Activated naive CD4-positive, alpha-beta T cell treated with anti-CD3 and anti-CD28 coated beads, Interleukin-2, amount 50 U/mL, for 16 hours (primary cell): ENCODE measurements around the gene FAM110A.
"Not testable (repeated sequence)": the region's sequence is repeated elsewhere in the genome, so short reads cannot be mapped to it uniquely, and the experiment has no call there.

Experiments
- DNase-seq: peaks from one replicate; pipeline ENCODE4 v3.0.0-alpha.2; 2020

Gene FAM110A

DNA sequence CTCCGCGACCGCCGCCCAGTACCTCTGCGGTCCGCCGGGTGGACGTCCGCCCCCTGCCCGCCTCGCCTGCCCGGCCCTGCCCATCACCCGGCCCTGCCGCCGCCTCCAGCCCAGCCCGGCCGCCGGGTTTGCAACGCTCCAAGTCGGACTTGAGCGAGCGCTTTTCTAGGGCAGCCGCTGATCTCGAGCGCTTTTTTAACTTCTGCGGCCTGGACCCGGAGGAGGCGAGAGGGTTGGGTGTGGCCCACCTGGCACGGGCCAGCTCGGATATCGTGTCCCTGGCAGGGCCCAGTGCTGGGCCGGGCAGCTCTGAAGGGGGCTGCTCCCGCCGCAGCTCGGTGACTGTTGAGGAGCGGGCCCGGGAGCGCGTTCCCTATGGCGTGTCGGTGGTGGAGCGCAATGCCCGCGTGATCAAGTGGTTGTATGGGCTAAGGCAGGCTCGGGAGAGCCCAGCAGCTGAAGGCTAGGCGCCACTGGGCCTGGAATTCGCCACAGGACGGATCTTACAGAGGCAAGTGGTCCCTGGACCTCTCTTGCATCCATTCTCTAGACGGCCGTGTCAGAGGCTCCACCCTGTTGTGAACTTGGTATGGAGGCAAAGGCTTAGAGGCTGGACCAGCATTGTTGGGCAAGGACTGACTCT lies 11.8 kb downstream of the FAM110A start:
- DNase-seq, result peak; percentile 20

GRCh38 chr20:845941-846893 lies 12.7 kb downstream of the FAM110A start:
- no peak for DNase-seq

DNA sequence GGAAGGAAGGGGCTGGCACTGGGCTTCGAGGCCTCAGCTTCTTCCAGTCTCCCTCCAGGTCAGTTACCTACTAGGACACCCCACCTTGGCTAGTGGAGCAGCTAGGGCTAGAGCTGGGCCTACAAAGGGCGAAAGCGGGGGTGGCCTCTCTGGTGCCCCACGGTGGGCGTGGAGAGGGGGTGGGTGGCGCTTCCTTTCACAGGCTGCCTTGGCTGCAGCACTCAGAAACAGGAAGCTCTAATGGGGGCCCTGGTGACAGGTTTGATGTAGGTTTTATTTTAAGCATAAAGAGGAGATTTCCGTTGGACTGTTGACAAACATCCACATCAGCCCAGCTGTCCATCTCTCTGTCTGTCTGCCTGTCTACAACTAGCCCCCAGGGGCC lies 13.4 kb downstream of the FAM110A start:
- DNase-seq, result peak; percentile 54

DNA sequence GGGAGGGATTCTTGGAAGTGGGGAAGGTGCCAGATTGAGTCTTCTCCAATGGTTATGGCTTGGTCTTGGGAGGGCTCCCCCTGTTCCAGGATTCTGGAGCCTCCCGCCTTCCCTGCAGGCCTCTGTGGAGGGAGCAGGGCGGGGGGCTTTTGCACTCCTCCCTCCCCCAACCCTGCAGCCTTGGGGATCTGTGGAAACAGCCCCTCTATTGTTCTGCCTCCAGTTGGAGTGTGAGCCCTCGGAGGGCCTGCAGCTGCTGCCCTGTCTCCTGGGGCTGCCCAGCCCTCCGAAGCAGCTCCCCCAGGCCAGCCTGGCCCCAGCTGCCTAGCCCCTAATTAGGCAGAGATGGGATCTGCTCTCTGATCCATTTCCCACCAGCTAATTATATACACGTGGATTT lies 14.7 kb downstream of the FAM110A start:
- no peak for DNase-seq

DNA sequence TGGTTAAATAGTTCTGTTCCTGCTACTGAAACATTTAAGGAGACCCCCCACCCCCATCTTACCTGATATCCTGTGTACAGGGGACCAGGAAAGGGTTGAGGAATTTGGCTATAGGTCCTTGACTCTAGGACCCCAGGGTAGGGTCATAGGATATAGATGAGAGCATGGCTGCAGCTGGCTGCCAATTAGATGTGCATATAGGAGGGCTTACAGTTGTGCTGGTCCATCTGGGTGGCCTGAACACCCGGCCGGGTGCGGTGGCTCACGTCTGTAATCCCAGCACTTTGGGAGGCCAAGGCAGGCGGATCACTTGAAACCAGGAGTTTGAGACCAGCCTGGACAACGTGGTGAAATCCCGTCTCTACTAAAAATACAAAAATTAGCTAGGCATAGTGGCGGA lies 15.2 kb downstream of the FAM110A start:
- not testable (repeated sequence) for DNase-seq

- no peak for DNase-seq
Observed at GRCh38 chr20:853406-853996, 20.0 kb downstream of the FAM110A start.

DNA sequence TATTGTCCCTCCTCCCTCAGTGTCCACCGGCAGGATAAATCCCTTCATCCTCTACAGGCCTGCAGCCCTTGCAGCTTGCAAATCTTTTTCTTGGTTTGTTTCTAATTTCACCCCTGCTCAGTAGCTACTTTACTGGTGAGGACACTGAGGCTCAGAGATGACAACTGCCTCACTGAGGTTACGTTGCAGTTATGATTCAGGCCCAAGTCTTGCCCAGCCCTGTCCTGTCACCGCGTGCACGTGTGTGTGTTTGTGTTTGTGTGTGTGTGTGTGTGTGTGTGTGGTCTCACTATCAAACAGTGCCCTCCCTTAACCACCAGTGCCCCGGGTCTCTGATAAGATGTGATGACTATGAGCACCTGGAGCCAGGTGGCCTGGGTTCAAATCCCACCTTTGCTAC lies 21.1 kb downstream of the FAM110A start:
- no peak for DNase-seq

- DNase-seq, result no peak
Observed at GRCh38 chr20:855466-856360, 22.2 kb downstream of the FAM110A start.

GRCh38 chr20:856361-856775 lies 22.9 kb downstream of the FAM110A start:
- DNase-seq, result peak; percentile 57

GRCh38 chr20:858011-858410 lies 24.5 kb downstream of the FAM110A start:
- DNase-seq, result no peak

- no peak for DNase-seq
Observed at GRCh38 chr20:859751-860231, 26.3 kb downstream of the FAM110A start.

GRCh38 chr20:860891-861290 lies 27.4 kb downstream of the FAM110A start:
- DNase-seq, result no peak

- no peak for DNase-seq
Observed at GRCh38 chr20:865440-865839, 31.9 kb downstream of the FAM110A start.

DNA sequence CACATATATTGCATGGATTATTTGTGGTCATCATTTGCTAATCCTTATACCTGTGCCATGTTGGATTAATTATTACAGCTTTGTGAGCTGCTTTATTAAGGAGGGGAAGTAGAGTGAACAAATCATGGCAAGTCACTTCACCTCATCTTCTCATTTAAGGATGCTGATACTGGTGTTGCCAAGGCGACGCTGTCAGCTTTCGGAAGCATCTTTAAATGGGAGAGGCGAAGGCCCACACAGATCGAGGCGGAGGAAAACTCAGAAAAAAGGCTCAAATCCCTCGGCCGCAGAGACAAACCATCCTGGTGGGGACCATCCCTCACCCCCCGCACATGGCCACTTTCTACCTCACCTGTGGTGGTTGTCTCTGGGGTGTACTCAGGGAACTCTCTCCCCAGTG lies 34.8 kb downstream of the FAM110A start:
- no peak for DNase-seq

DNA sequence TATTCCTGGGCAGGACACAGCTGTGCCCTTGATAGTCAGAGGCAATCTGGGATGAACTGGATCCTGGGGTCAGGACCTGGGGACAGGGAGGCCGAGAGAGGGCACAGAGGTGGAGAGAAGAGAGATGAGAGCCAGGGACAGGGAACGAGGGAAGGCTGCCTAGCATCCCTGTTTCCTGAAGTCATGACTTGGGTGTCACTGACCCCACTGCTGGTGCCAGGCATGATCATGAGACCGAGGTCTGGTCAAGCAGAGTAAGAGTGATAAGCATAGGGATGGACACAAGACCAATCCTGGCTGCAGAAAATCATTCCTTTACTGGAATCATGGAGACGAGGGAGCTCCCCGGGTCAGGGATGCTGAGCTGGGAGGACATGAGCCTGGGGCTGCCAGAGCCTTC lies 36.1 kb downstream of the FAM110A start:
- DNase-seq, result no peak

GRCh38 chr20:870758-871157 lies 37.2 kb downstream of the FAM110A start:
- no peak for DNase-seq

DNA sequence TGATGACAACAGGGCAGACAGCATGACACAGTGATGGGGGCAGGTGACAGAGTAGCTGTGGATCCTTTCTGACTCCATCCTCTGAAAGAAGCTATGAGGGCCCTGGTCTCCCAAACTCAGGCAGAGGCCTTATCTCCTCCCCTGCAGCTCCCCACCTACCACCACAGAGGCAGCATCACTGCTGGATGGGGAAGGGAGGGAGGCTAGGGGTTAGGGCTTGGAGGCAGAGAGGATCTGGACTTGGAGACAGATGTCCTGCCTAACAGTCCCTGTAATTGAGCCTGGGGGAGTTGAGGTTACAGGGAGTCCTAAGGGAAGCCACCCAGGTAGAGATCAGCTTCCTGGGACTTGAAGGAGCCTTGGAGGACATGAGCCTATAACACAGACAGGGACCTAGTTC lies 37.9 kb downstream of the FAM110A start:
- no peak for DNase-seq

DNA sequence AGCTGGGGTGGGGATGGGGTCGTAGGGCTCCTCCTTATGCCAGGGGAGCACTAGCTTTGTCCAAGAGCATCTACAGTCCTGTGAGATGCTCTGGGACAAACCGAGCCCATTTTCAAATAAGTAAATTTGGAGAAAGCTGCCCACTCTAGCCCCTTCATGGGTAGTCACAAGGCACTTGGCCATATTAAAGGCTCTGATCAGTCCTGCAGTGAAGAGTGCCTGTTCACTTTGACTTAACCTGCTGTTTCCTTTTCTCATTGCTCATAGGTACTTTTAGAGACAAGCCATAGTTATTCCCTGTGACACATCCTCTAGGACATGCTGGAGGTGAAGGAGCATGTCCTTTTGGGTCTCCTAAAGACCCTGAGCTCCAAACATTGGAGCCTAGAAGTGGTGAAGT lies 38.4 kb downstream of the FAM110A start:
- no peak for DNase-seq

GRCh38 chr20:872855-873520 lies 39.5 kb downstream of the FAM110A start:
- DNase-seq, result no peak

GRCh38 chr20:873875-874607 lies 40.5 kb downstream of the FAM110A start:
- no peak for DNase-seq

DNA sequence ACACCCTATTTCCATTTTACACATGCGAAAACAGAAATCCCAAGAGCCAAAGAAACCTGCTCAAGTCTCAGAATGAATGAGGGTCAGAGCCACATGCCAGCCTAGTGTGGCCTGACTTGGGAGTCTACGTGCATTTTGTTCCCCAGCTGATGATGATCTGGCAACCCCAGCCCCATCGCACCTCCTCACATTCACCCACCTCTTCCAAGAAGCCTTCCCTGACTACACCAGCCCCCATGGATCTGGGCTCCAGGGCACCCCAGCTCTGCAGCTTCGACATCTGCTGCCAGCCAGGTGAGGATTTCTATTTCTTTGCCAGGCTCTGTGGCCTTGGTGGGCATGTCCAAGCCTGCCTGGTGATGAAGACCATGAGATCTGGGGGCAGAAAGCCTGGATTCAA lies 41.6 kb downstream of the FAM110A start:
- no peak for DNase-seq
